Gastroesophageal sphincter (tissue), 3 donors: ENCODE results near the gene GRPEL2.

Experiments used
- EP300 ChIP-seq: sonication (generic); formaldehyde crosslinking; IDR thresholded peaks from one replicate; pipeline ENCODE4 v1.6.1; 2017; ENCODE audit warnings: antibody characterized with exemption, mild to moderate bottlenecking
- POLR2A ChIP-seq, 2 donors: fragments of 450-650 bp; IDR thresholded peaks; one replicate each; pipeline ENCODE4 v1.6.1; 2017; ENCODE audit warnings: antibody characterized with exemption in 2 of 2, mild to moderate bottlenecking in 2 of 2, moderate library complexity in 1 of 2
- POLR2AphosphoS5 ChIP-seq: sonication (generic); formaldehyde crosslinking; IDR thresholded peaks from one replicate; pipeline ENCODE4 v1.6.1; 2017; ENCODE audit warnings: antibody characterized with exemption
- TF ChIP-seq, protein P1 (sequence below), 4 experiments: fragments of 200-600 bp in 2 of 4; fragments of 450-650 bp in 2 of 4; sonication (generic) in 1 of 4; IDR thresholded peaks; one replicate each; pipeline ENCODE4 v1.5.1; 2017 to 2019; ENCODE audit warnings: antibody characterized with exemption in 4 of 4, mild to moderate bottlenecking in 2 of 4, moderate library complexity in 2 of 4

DNA sequence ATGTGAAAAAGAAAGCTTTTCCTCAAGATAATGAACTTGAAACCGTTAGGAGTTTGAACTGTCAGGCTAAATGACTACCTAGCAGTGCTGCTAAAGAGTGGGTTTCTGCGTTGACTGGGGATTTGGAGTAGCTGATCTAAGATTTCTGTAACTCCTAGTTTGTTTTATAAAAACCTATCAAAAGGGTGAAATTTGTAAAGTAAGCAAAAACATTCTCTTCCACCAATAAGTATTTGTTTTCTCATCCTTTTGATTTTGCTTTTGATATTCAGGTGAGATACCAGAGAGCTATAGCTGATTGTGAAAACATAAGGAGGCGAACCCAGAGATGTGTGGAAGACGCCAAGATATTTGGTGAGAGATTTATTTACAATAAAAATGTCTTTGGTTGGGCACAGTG lies 4.1 kb downstream of the GRPEL2 start:
- TF ChIP-seq, protein P1, sequence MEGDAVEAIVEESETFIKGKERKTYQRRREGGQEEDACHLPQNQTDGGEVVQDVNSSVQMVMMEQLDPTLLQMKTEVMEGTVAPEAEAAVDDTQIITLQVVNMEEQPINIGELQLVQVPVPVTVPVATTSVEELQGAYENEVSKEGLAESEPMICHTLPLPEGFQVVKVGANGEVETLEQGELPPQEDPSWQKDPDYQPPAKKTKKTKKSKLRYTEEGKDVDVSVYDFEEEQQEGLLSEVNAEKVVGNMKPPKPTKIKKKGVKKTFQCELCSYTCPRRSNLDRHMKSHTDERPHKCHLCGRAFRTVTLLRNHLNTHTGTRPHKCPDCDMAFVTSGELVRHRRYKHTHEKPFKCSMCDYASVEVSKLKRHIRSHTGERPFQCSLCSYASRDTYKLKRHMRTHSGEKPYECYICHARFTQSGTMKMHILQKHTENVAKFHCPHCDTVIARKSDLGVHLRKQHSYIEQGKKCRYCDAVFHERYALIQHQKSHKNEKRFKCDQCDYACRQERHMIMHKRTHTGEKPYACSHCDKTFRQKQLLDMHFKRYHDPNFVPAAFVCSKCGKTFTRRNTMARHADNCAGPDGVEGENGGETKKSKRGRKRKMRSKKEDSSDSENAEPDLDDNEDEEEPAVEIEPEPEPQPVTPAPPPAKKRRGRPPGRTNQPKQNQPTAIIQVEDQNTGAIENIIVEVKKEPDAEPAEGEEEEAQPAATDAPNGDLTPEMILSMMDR (IDR thresholded peaks at IDR 0.05), result no peak
- no peak for TF ChIP-seq EP300
- TF ChIP-seq POLR2A (IDR thresholded peaks at IDR 0.05), result no peak
- no peak for TF ChIP-seq POLR2AphosphoS5
